H1 (cell line): ENCODE results near the gene ZBTB44. TPM values are rescaled to one million over a fixed set of nuclear protein-coding genes. Genes with fewer than 3 reads are reported as not detected.

ENCODE experiments used
- CTCF ChIA-PET: fragments of 300-600 bp; sonication (Branson Sonifier 250); formaldehyde crosslinking; loops from one replicate; lab custom pipeline; 2021; ENCODE audit not compliant: partially characterized antibody; lab: Charles Lee
- POLR2A ChIA-PET: fragments of 300-600 bp; sonication (Branson Sonifier 250); formaldehyde crosslinking; loops from one replicate; lab custom pipeline; 2021; ENCODE audit warnings: inconsistent platforms; ENCODE audit not compliant: partially characterized antibody; lab: Charles Lee
- DNase-seq, 2 experiments: peaks; one replicate each; pipeline versions ENCODE4 v3.0.0 to v3.0.0-alpha.2; 2010 to 2022; ENCODE audit warnings: low spot score in 2 of 2, low read depth in 1 of 2, mixed read lengths in 1 of 2
- FAIRE-seq: peaks from 2 replicates; lab custom pipeline; 2011; peaks lifted over from hg19 to GRCh38; lab: Jason Lieb, UNC
- H2AFZ ChIP-seq: 2 replicates; pipeline ENCODE4 v1.8.1; 2012; ENCODE audit warnings: low read length, inconsistent platforms
- H2AK5ac ChIP-seq: 2 replicates; pipeline ENCODE4 v1.6.1; 2013; ENCODE audit warnings: low read depth, low read length
- H2BK120ac ChIP-seq: replicated peaks from 2 replicates; pipeline ENCODE3; 2013; ENCODE audit warnings: low read depth, low read length, inconsistent platforms
- H2BK12ac ChIP-seq: 2 replicates; pipeline ENCODE4 v1.6.1; 2013; ENCODE audit warnings: low read depth, low read length
- H2BK15ac ChIP-seq: 2 replicates; pipeline ENCODE4 v1.6.1; 2013; ENCODE audit warnings: low read length
- H2BK20ac ChIP-seq: 2 replicates; pipeline ENCODE4 v1.6.1; 2013; ENCODE audit warnings: low read length
- H2BK5ac ChIP-seq: 2 replicates; pipeline ENCODE4 v1.6.1; 2013; ENCODE audit warnings: low read depth, low read length
- H3K14ac ChIP-seq: 2 replicates; pipeline ENCODE4 v1.6.1; 2013; ENCODE audit warnings: inconsistent platforms; ENCODE audit not compliant: insufficient read length
- H3K18ac ChIP-seq: 2 replicates; pipeline ENCODE4 v1.6.1; 2013; ENCODE audit warnings: low read length; ENCODE audit errors: extremely low read depth
- H3K23ac ChIP-seq: 2 replicates; pipeline ENCODE4 v1.6.1; 2013; ENCODE audit warnings: inconsistent platforms; ENCODE audit not compliant: insufficient read length
- H3K23me2 ChIP-seq: 2 replicates; pipeline ENCODE4 v1.6.1; 2013; ENCODE audit warnings: low read depth, low read length
- H3K27ac ChIP-seq: 2 replicates; pipeline ENCODE4 v1.6.1; 2011; ENCODE audit warnings: low read depth, low read length, inconsistent platforms
- H3K27me3 ChIP-seq, 4 experiments: replicated peaks in 1 of 4; 1 replicate in 1 of 4; 2 replicates in 3 of 4; pipeline versions ENCODE4 v1.6.1 to v1.8.1; 2011 to 2013; ENCODE audit warnings: low read length in 3 of 4, mild to moderate bottlenecking in 3 of 4, inconsistent platforms in 2 of 4, mixed read lengths in 2 of 4, moderate library complexity in 1 of 4; ENCODE audit not compliant: control insufficient read depth in 3 of 4, insufficient read depth in 3 of 4; ENCODE audit errors: extremely low read depth in 1 of 4
- H3K36me3 ChIP-seq, 4 experiments: 2 replicates each; pipeline versions ENCODE4 v1.6.1 to v1.8.1; 2011 to 2013; ENCODE audit warnings: mild to moderate bottlenecking in 4 of 4, low read length in 3 of 4, moderate library complexity in 2 of 4, control low read depth in 1 of 4, inconsistent platforms in 1 of 4; ENCODE audit not compliant: insufficient read depth in 4 of 4, control insufficient read depth in 2 of 4
- H3K4ac ChIP-seq: replicated peaks from 2 replicates; pipeline ENCODE3; 2013; ENCODE audit warnings: low read length, low read depth, mixed read lengths, inconsistent platforms; ENCODE audit not compliant: insufficient read length
- H3K4me1 ChIP-seq, 4 experiments: replicated peaks in 1 of 4; 1 replicate in 1 of 4; 2 replicates in 3 of 4; pipeline versions ENCODE4 v1.6.1 to v1.8.1; 2011 to 2013; ENCODE audit warnings: low read length in 3 of 4, inconsistent platforms in 2 of 4, mixed read lengths in 1 of 4; ENCODE audit not compliant: insufficient read depth in 4 of 4, control insufficient read depth in 3 of 4
- H3K4me2 ChIP-seq, 2 experiments: 2 replicates each; pipeline versions ENCODE4 v1.6.1 to v1.8.1; 2011 to 2013; ENCODE audit warnings: low read depth in 2 of 2, low read length in 2 of 2, control low read depth in 1 of 2, inconsistent platforms in 1 of 2, mild to moderate bottlenecking in 1 of 2; ENCODE audit not compliant: insufficient read depth in 1 of 2
- H3K4me3 ChIP-seq, 4 experiments: fragments of 200-600, 300-600 bp in 1 of 4; sonication (generic), shearing (Covaris generic), sonication (Bioruptor Twin) in 1 of 4; 2 replicates each; pipeline versions ENCODE4 v1.5.1 to v1.8.1; 2011 to 2016; ENCODE audit warnings: low read length in 4 of 4, low read depth in 3 of 4, control low read depth in 2 of 4, inconsistent platforms in 2 of 4, mild to moderate bottlenecking in 2 of 4, mixed read lengths in 1 of 4, moderate library complexity in 1 of 4; ENCODE audit not compliant: insufficient read depth in 2 of 4; ENCODE audit errors: extremely low read depth in 1 of 4
- H3K56ac ChIP-seq: replicated peaks from 2 replicates; pipeline ENCODE3; 2013; ENCODE audit warnings: low read depth, mild to moderate bottlenecking, mixed read lengths, low read length, inconsistent platforms; ENCODE audit not compliant: insufficient read length
- H3K79me1 ChIP-seq: 2 replicates; pipeline ENCODE4 v1.6.1; 2013; ENCODE audit warnings: low read depth, low read length, control low read depth
- H3K79me2 ChIP-seq, 2 experiments: 2 replicates each; pipeline versions ENCODE4 v1.6.1 to v1.8.1; 2012 to 2013; ENCODE audit warnings: low read length in 2 of 2, mild to moderate bottlenecking in 2 of 2, inconsistent platforms in 1 of 2; ENCODE audit not compliant: insufficient read depth in 2 of 2, control insufficient read depth in 1 of 2
- H3K9ac ChIP-seq, 4 experiments: replicated peaks in 1 of 4; 1 replicate in 1 of 4; 2 replicates in 3 of 4; pipeline versions ENCODE4 v1.6.1 to v1.8.1; 2011 to 2013; ENCODE audit warnings: low read depth in 3 of 4, low read length in 3 of 4, control low read depth in 2 of 4, mild to moderate bottlenecking in 2 of 4, moderate library complexity in 2 of 4, inconsistent platforms in 1 of 4; ENCODE audit errors: extremely low read depth in 1 of 4
- H3K9me3 ChIP-seq, 2 experiments: 2 replicates each; pipeline versions ENCODE4 v1.6.1 to v1.8.1; 2012 to 2013; ENCODE audit warnings: mild to moderate bottlenecking in 2 of 2, moderate library complexity in 2 of 2, control low read depth in 1 of 2, inconsistent platforms in 1 of 2, low read depth in 1 of 2, low read length in 1 of 2, mixed read lengths in 1 of 2; ENCODE audit not compliant: insufficient read depth in 2 of 2
- H4K20me1 ChIP-seq, 2 experiments: replicated peaks in 1 of 2; 2 replicates each; pipeline versions ENCODE3 to v1.8.1; 2011 to 2013; ENCODE audit warnings: inconsistent platforms in 2 of 2, low read length in 2 of 2, mild to moderate bottlenecking in 1 of 2; ENCODE audit not compliant: insufficient read depth in 2 of 2, control insufficient read depth in 1 of 2
- H4K5ac ChIP-seq: 2 replicates; pipeline ENCODE4 v1.6.1; 2013; ENCODE audit warnings: low read length, low read depth, mixed read lengths, inconsistent platforms; ENCODE audit not compliant: insufficient read length
- H4K8ac ChIP-seq: 2 replicates; pipeline ENCODE4 v1.8.0; 2013; ENCODE audit warnings: mild to moderate bottlenecking, moderate library complexity, low read length, inconsistent platforms; ENCODE audit not compliant: insufficient read depth; ENCODE audit errors: extremely low read depth
- H4K91ac ChIP-seq: replicated peaks from 2 replicates; pipeline ENCODE3; 2013; ENCODE audit warnings: low read length, mixed read lengths, inconsistent platforms; ENCODE audit not compliant: insufficient read length
- CBX8 ChIP-seq: fragments of 300-800, 300-1000 bp; sonication (generic); IDR thresholded peaks from 2 replicates; pipeline ENCODE4 v1.7.1; 2016; ENCODE audit warnings: low read depth, low read length, borderline replicate concordance
- CEBPB ChIP-seq: IDR thresholded peaks from 2 replicates; pipeline ENCODE4 v1.6.1; 2012; ENCODE audit warnings: low read depth, low read length
- CHD2 ChIP-seq: IDR thresholded peaks from 2 replicates; pipeline ENCODE4 v1.6.1; 2012; ENCODE audit warnings: low read length, improper control_type of control experiment
- CTBP2 ChIP-seq: IDR thresholded peaks from 2 replicates; pipeline ENCODE4 v1.7.0; 2011; ENCODE audit warnings: borderline replicate concordance, mild to moderate bottlenecking, moderate library complexity, mixed read lengths, low read length; ENCODE audit not compliant: insufficient read depth, insufficient read length
- EP300 ChIP-seq, 2 experiments: IDR thresholded peaks; 1 replicate in 1 of 2; 2 replicates in 1 of 2; pipeline ENCODE4 v1.6.1; 2011 to 2012; ENCODE audit warnings: low read depth in 2 of 2, low read length in 2 of 2, mild to moderate bottlenecking in 2 of 2, borderline replicate concordance in 1 of 2, inconsistent platforms in 1 of 2, moderate library complexity in 1 of 2
- GABPA ChIP-seq: IDR thresholded peaks from 2 replicates; pipeline ENCODE4 v1.6.1; 2011; ENCODE audit warnings: mild to moderate bottlenecking, low read length, moderate library complexity, borderline replicate concordance; ENCODE audit not compliant: insufficient read depth
- JUND ChIP-seq: IDR thresholded peaks from 2 replicates; pipeline ENCODE4 v1.6.1; 2011; ENCODE audit warnings: mild to moderate bottlenecking, improper control_type of control experiment, low read length
- KDM5A ChIP-seq: fragments of 200-600 bp; IDR thresholded peaks from 2 replicates; pipeline ENCODE4 v1.7.1; 2012; ENCODE audit warnings: mild to moderate bottlenecking, low read length, inconsistent platforms, mixed read lengths
- POU5F1 ChIP-seq: IDR thresholded peaks from 2 replicates; pipeline ENCODE4 v1.6.1; 2011; ENCODE audit warnings: low read depth, mild to moderate bottlenecking, low read length, moderate library complexity
- RAD21 ChIP-seq, 2 experiments: IDR thresholded peaks in 1 of 2; conservative IDR thresholded peaks in 1 of 2; 2 replicates each; pipeline ENCODE4 v1.6.1; 2011; ENCODE audit warnings: low read depth in 2 of 2, low read length in 2 of 2, improper control_type of control experiment in 1 of 2, inconsistent platforms in 1 of 2, mild to moderate bottlenecking in 1 of 2, moderate library complexity in 1 of 2
- SP2 ChIP-seq: IDR thresholded peaks from 2 replicates; pipeline ENCODE4 v1.6.1; 2012; ENCODE audit warnings: mild to moderate bottlenecking, low read length, inconsistent platforms
- SP4 ChIP-seq: IDR thresholded peaks from 2 replicates; pipeline ENCODE4 v1.6.1; 2012; ENCODE audit warnings: low read length, inconsistent platforms
- SUZ12 ChIP-seq: fragments of 200-600 bp; sonication (generic); IDR thresholded peaks from 2 replicates; pipeline ENCODE4 v1.6.1; 2012; ENCODE audit warnings: mild to moderate bottlenecking, inconsistent platforms, low read length, moderate library complexity, mixed read lengths
- TBP ChIP-seq: IDR thresholded peaks from 2 replicates; pipeline ENCODE4 v1.6.1; 2011; ENCODE audit warnings: low read depth, low read length, improper control_type of control experiment
- TCF12 ChIP-seq: IDR thresholded peaks from 2 replicates; pipeline ENCODE4 v1.6.1; 2011; ENCODE audit warnings: low read depth, mild to moderate bottlenecking, low read length
- WGBS, 2 experiments: shearing (Covaris generic) in 1 of 2; methylation state at CpG; one replicate each; pipeline versions ENCODE4 v1.1.6 to v1.1.7; 2013 to 2015; ENCODE audit warnings: low lambda C conversion rate in 2 of 2, mixed read lengths in 2 of 2, inconsistent platforms in 1 of 2, low coverage in 1 of 2, missing lambda C conversion rate in 1 of 2; ENCODE audit not compliant: insufficient replicate concordance in 2 of 2, insufficient coverage in 1 of 2, insufficient read length in 1 of 2; ENCODE audit errors: extremely low coverage in 1 of 2, missing lambda C conversion rate in 1 of 2; 5-methylcytosine and 5-hydroxymethylcytosine counted together
- polyA plus RNA-seq, 7 experiments: library from polyadenylated mRNA; depleted of rRNA in 3 of 7; stranded (reverse) in 5 of 7; unstranded in 2 of 7; fragments of >200 nt in 5 of 7; fragments of 200-250 nt in 2 of 7; gene quantifications; 1 replicate in 5 of 7; 2 replicates in 1 of 7; 4 replicates in 1 of 7; pipeline versions ENCODE4 v1.2.1 to v1.2.3, GENCODE V29; 2011 to 2013; ENCODE audit warnings: missing spikeins in 2 of 7, mixed read lengths in 2 of 7
- total RNA-seq: library from RNA; stranded (reverse); fragmentation: NEBNext Ultra II Directional; extraction: Animal tissue kit (Norgen Biotek cat#: 25700); gene quantifications from 2 replicates; pipeline ENCODE4 v1.2.1, GENCODE V29; 2021

Gene ZBTB44
- total and polyA plus RNA-seq, 2 of the 8 experiments (the other 6 are each of a cell fraction or from before 2014, with no cell fraction given) = 37.2 to 158 TPM

- no peaks in the 10 kb centered on the region for H3K9me3 ChIP-seq
- no peaks in the 10 kb centered on the region for H3K4me1 ChIP-seq
- H3K14ac ChIP-seq = no peak overlapping the region
- DNase-seq (no peak), FAIRE-seq (no peak)
- H3K18ac ChIP-seq = no peak overlapping the region
- H3K79me1 ChIP-seq = no peaks in the 10 kb centered on the region
- H3K4me2 ChIP-seq = no peak overlapping the region
- H2BK5ac ChIP-seq = no peak overlapping the region
- 93% methylated on average over 2 of the region's 2 CpGs; no CpG with 5 or more reads in 1 of the 2 experiments for WGBS, 2 experiments
- H2BK20ac ChIP-seq = no peak overlapping the region
- H2BK15ac ChIP-seq = no peak overlapping the region
- H3K27me3 ChIP-seq = no peaks in the 10 kb centered on the region
- H3K23me2 ChIP-seq = no peaks in the 10 kb centered on the region
- H3K4ac ChIP-seq = no peak overlapping the region
- H4K91ac ChIP-seq = no peak overlapping the region
- H3K79me2 ChIP-seq = peaks cover 0 to 61% of the 10 kb centered on the region in 2 experiments; a peak in 2 of 4 replicates
- no peak overlapping the region for H4K8ac ChIP-seq
- H2BK12ac ChIP-seq = no peak overlapping the region
- peaks cover 0 to 1% of the 10 kb centered on the region in 2 experiments for H4K20me1 ChIP-seq
- H2BK120ac ChIP-seq = no peak overlapping the region
- no peak overlapping the region for H4K5ac ChIP-seq
- no peak overlapping the region for H3K9ac ChIP-seq
- CTCF ChIA-PET = interaction anchor here (1.5 to 1.6 kb wide), 2 partner anchors 9 to 10 kb away, joined by 3 read pairs; no protein-coding TSS in a partner anchor
- no peak overlapping the region for H3K4me3 ChIP-seq
- no peak overlapping the region for H2AFZ ChIP-seq
- no peak overlapping the region for H3K56ac ChIP-seq
- H3K36me3 ChIP-seq = peaks cover 0 to 6% (median 0%) of the 10 kb centered on the region in 4 experiments; a peak in 3 of 8 replicates
- POLR2A ChIA-PET = interaction anchor here (0.6 to 1.5 kb wide), 3 partner anchors 32 to 336 kb away, joined by 3 to 6 read pairs (median 3); no protein-coding TSS in a partner anchor
- H3K27ac ChIP-seq = no peak overlapping the region
- H2AK5ac ChIP-seq = no peak overlapping the region
- H3K23ac ChIP-seq = no peak overlapping the region
- TF ChIP-seq CTBP2 (no peak), JUND (no peak), TCF12 (no peak), TBP (no peak), KDM5A (no peak), CHD2 (no peak), CBX8 (no peak), SP2 (no peak), EP300 (IDR thresholded peaks at IDR 0.05; ENCODE audit: borderline replicate concordance in 1 of 2, low read depth in 2 of 2, low read length in 2 of 2) (no peak), CEBPB (no peak), POU5F1 (no peak), SP4 (no peak), SUZ12 (no peak), RAD21 (IDR thresholded peaks at IDR 0.05 in 1 of 2, conservative IDR thresholded peaks at IDR 0.05 in 1 of 2; ENCODE audit: low read depth in 2 of 2, low read length in 2 of 2) (no peak), GABPA (no peak)
Measured at GRCh38 chr11:130272336-130272735, 42.4 kb downstream of the ZBTB44 start.
